Prostate gland (tissue), 2 donors: ENCODE measurements around the gene C21orf58. TPM values are rescaled to one million over a fixed set of nuclear protein-coding genes. Genes with fewer than 3 reads are reported as not detected.
A peak's percentile ranks its signal among the peaks of the same experiment; 100 is the strongest.

Experiments
- DNase-seq: peaks from one replicate; pipeline ENCODE4 v3.0.0-alpha.2; 2019; ENCODE audit warnings: low spot score
- H3K27ac ChIP-seq, 2 donors: fragments of 200-600 bp; sonication (generic); 2 replicates each; pipeline ENCODE4 v1.5.1; 2017 to 2019
- H3K27me3 ChIP-seq: fragments of 200-600 bp; sonication (generic); replicated peaks from 2 replicates; pipeline ENCODE4 v1.5.1; 2019; ENCODE audit not compliant: insufficient read depth
- H3K36me3 ChIP-seq, 2 donors: fragments of 200-600 bp; sonication (generic); 1 replicate in 1 of 2; 2 replicates in 1 of 2; pipeline versions ENCODE4 v1.5.1 to v1.8.1; 2017 to 2019
- H3K4me1 ChIP-seq: fragments of 200-600 bp; sonication (generic); replicated peaks from 2 replicates; pipeline ENCODE4 v1.5.1; 2019
- H3K4me3 ChIP-seq, 2 donors: fragments of 200-600 bp; sonication (generic); 2 replicates each; pipeline ENCODE4 v1.5.1; 2017 to 2019
- H3K9me3 ChIP-seq: fragments of 200-600 bp; sonication (generic); 2 replicates; pipeline ENCODE4 v1.5.1; 2017
- CTCF ChIP-seq, 4 experiments: fragments of 200-600 bp in 2 of 4; fragments of 450-650 bp in 2 of 4; sonication (generic) in 2 of 4; IDR thresholded peaks; 1 replicate in 3 of 4; 2 replicates in 1 of 4; pipeline ENCODE4 v1.5.1; 2016 to 2019; ENCODE audit warnings: antibody characterized with exemption in 4 of 4, mild to moderate bottlenecking in 2 of 4, moderate library complexity in 2 of 4
- POLR2A ChIP-seq: fragments of 450-650 bp; IDR thresholded peaks from one replicate; pipeline ENCODE4 v1.6.1; 2016; ENCODE audit warnings: antibody characterized with exemption, mild to moderate bottlenecking
- POLR2AphosphoS5 ChIP-seq: sonication (generic); formaldehyde crosslinking; IDR thresholded peaks from one replicate; pipeline ENCODE4 v1.6.1; 2017; ENCODE audit warnings: antibody characterized with exemption
- WGBS: methylation state at CpG from one replicate; pipeline ENCODE4 v1.1.5; 2018; 5-methylcytosine and 5-hydroxymethylcytosine counted together
- intact Hi-C: fragments of 100-400 bp; cut with DNase I; formaldehyde crosslinking; loops from one replicate; pipeline ENCODE4 v1.14.2; 2022
- total RNA-seq, 2 donors: library from RNA; depleted of rRNA; stranded (reverse); fragments of >200 nt; gene quantifications; one replicate each; pipeline ENCODE4 v1.1.0, GENCODE V29; 2016

C21orf58 gene
- total RNA-seq, 2 donors from 2014 or later: 4.0 to 8.9 TPM

- Histone ChIP-seq H3K27me3 (no peaks in the 10 kb centered on the region), H3K9me3 (no peaks in the 10 kb centered on the region), H3K4me3 (peak overlapping the region; percentile 2), H3K27ac (peak overlapping the region; percentile 93 to 94), H3K36me3 (peaks cover 8 to 10% of the 10 kb centered on the region in 2 donors), H3K4me1 (peaks cover 7% of the 10 kb centered on the region)
- 61% methylated on average over 15 of the region's 15 CpGs for WGBS
- intact Hi-C loops: loop anchor here (10.0 kb wide), 1 partner anchor 139 kb away; no protein-coding TSS in a partner anchor
- TF ChIP-seq CTCF (IDR thresholded peaks at IDR 0.05) (no peak), POLR2AphosphoS5 (peak; percentile 38)
- DNase-seq: no peak
Observed at GRCh38 chr21:46284077-46284644, 39.5 kb downstream of the C21orf58 start.

- Histone ChIP-seq H3K27me3 (no peaks in the 10 kb centered on the region), H3K4me1 (no peaks in the 10 kb centered on the region), H3K4me3 (no peak overlapping the region), H3K9me3 (no peaks in the 10 kb centered on the region), H3K36me3 (peaks cover 31 to 44% of the 10 kb centered on the region in 2 donors), H3K27ac (no peak overlapping the region)
- intact Hi-C loops: no loop called here
- 91% methylated on average over 11 of the region's 11 CpGs for WGBS
- TF ChIP-seq POLR2AphosphoS5 (no peak), POLR2A (no peak), CTCF (IDR thresholded peaks at IDR 0.05) (no peak)
- no peak for DNase-seq
Observed at GRCh38 chr21:46274797-46275390, 48.8 kb downstream of the C21orf58 start.

GRCh38 chr21:46273341-46273740 lies 50.3 kb downstream of the C21orf58 start:
- DNase-seq: no peak
- Histone ChIP-seq H3K4me3 (no peak overlapping the region), H3K36me3 (peaks cover 28 to 37% of the 10 kb centered on the region in 2 donors), H3K9me3 (no peaks in the 10 kb centered on the region), H3K27me3 (no peaks in the 10 kb centered on the region), H3K4me1 (no peaks in the 10 kb centered on the region), H3K27ac (no peak overlapping the region)
- 93% methylated on average over 14 of the region's 14 CpGs for WGBS
- TF ChIP-seq POLR2A (no peak), POLR2AphosphoS5 (no peak), CTCF (IDR thresholded peaks at IDR 0.05) (no peak)
- intact Hi-C loops: no loop called here

- H3K27ac ChIP-seq: no peak overlapping the region
- H3K27me3 ChIP-seq: no peaks in the 10 kb centered on the region
- no peak for TF ChIP-seq POLR2AphosphoS5
- TF ChIP-seq POLR2A: no peak
- TF ChIP-seq CTCF (IDR thresholded peaks at IDR 0.05): no peak
- no peaks in the 10 kb centered on the region for H3K9me3 ChIP-seq
- peaks cover 30 to 40% of the 10 kb centered on the region in 2 donors for H3K36me3 ChIP-seq
- no peak overlapping the region for H3K4me3 ChIP-seq
- WGBS: 95% methylated on average over 10 of the region's 10 CpGs
- DNase-seq: no peak
- no peaks in the 10 kb centered on the region for H3K4me1 ChIP-seq
- intact Hi-C loops: no loop called here
Observed at GRCh38 chr21:46269466-46269865, 54.2 kb downstream of the C21orf58 start.

GRCh38 chr21:46268371-46268770 lies 55.3 kb downstream of the C21orf58 start:
- Histone ChIP-seq H3K27me3 (no peaks in the 10 kb centered on the region), H3K4me3 (no peak overlapping the region), H3K9me3 (no peaks in the 10 kb centered on the region), H3K36me3 (peaks cover 29 to 35% of the 10 kb centered on the region in 2 donors), H3K27ac (no peak overlapping the region), H3K4me1 (no peaks in the 10 kb centered on the region)
- no peak for DNase-seq
- no peak for TF ChIP-seq CTCF (IDR thresholded peaks at IDR 0.05)
- TF ChIP-seq POLR2AphosphoS5: no peak
- TF ChIP-seq POLR2A: no peak
- 90% methylated on average over 13 of the region's 13 CpGs for WGBS
- intact Hi-C loops: no loop called here
